Kidney glomerular epithelial cell (primary cell): ENCODE data around the gene WNK2.
"Not testable (repeated sequence)": the region's sequence is repeated elsewhere in the genome, so short reads cannot be mapped to it uniquely, and the experiment has no call there.

ENCODE experiments used
- DNase-seq: peaks from one replicate; lab custom pipeline; 2025; lab: John Stamatoyannopoulos, UW

Gene WNK2

DNA sequence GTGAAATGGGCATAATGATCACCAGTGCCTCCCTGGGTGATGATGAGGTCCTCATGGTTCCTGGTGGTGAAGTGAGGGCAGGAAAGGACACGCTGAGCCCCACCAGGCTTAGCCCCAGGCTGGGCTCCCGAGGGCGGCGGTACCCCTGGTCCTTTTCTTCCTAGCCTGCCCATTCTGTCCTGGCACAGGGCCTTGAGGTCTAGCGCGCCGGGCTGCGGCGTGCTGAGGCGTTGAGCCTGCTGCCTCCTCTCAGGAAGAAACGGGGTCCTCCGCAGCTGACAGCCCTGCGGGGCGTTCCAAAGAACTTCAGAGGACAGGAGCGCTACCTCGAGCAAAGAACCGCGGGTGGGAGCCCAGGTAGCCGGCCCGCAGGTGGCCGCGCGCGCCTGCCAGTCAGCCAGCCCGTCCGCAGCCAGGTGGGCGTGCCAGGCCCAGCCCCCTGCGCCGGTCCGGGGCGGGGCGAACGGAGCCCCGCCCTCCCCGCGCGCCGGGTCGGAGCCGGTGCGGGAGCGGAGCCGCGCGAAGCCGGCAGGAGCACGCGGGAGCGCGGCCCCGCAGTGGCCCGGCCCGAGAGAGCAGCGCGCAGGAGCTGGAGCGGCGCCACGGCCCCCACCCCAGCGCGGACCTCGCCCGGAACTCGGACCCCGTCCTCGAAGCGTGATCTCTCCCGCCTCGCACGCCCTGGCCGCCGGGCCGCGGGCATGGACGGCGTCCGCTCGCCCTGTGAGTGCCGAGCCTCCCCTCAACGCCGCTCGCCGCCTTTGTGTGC lies at the start of gene WNK2:
WNK2 (plus strand) TSS at position 477 of the 769 bp plus-strand sequence. CDS start 791 bp downstream, outside the sequence.
- DNase-seq: no peak

DNA sequence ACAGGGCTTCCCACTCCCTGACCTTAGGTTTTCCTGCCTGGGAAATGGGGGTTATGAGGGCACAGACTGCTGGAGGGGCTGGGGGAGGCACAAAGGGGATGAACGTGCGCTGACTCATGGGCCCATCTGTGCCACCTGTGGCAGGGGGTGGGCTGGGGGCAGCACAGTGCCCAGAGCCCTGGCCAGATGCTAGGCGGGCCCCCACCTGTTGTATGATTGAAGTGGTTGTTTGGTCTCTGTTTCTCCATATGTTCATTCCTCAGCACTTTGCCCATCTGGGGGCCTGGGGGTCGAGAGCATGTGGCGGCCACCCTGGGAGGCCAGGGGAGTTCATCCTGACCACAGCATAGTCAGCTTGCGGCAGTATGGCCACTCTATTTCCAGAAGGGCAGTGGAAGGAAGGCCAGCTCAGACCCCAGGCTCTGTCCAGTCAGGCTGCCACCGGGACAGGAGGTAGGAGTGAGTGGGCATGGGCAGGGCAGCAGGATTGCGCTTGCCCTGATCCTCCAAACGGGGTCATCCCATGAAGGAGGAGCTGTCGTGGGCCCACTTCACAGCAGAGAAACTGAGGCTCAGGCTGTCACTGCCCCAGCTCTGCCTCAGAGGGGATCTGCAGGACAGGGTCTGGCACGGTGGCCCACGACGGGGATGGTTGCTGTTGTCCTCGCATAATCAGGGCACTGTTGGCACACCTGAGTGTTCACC lies 49.0 kb upstream of the WNK2 start:
- no peak for DNase-seq

DNA sequence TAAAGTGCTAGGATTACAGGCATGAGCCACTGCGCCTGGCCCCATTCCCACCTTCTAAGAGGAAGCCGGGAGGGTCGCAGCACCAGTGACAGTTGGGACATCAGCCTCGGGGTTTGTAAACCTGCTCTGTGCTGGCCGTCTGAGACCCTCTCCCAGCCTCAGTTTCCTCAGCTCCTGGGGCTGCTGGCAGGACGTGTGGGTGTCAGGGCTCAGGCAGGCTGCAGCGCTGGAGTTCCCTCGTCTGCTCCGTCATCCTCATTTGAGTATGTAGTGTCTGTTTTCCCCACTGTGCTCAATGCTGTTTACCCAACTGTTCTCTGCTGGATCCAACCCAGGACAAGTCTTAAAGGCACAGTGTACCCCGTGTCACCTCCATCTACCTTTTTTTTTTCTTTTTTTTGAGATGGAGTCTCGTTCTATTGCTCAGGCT lies 47.9 kb upstream of the WNK2 start:
- DNase-seq: peak; percentile 11

DNA sequence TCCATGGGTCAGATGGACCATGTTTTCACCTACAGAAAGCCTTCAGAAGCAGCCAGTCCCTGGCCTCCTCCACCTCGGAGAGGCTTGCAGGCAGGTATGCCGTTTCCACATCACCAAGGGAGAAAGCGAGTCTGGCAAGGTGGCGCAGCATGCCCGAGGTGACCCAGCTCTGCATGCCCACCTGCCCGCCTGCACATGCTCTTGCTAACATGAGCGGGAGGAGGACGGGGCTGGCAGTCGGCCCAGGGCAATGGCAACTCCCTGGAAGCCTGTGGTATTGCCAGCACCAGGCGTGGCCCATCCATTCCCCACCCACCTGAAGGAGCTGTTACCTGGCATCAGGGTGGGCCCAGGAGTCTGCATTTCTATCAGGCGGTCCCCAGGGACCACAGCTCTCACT lies 46.6 kb upstream of the WNK2 start:
- no peak for DNase-seq

DNA sequence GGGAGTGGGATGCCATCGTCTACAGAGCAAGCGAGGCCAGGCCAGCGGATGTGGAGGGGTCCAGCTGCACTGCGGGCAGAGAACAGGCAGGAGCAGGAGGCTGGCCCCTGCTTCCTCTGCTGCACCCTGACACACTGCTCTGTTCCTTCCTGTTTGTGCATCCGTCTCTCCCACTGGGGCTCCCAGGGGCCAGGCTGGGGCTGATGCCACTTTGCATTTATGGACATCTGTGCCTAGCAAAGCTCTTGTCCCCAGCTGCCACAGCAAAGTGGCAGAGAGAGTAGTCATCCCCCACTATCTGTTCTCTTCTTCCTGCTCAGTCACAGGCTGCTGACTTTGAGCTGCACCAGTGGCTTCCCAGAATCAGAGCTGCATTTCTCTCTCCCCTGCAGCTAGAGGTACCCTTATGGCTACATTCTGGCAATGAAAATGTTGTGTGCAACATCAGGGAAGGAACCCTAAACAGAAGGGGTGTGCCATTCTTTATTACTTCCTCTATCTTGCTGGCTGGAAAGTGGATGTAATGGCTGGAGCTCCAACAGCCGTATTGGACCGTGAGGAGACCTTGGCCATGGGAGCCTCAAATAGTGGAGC lies 45.7 kb upstream of the WNK2 start:
- DNase-seq: no peak

DNA sequence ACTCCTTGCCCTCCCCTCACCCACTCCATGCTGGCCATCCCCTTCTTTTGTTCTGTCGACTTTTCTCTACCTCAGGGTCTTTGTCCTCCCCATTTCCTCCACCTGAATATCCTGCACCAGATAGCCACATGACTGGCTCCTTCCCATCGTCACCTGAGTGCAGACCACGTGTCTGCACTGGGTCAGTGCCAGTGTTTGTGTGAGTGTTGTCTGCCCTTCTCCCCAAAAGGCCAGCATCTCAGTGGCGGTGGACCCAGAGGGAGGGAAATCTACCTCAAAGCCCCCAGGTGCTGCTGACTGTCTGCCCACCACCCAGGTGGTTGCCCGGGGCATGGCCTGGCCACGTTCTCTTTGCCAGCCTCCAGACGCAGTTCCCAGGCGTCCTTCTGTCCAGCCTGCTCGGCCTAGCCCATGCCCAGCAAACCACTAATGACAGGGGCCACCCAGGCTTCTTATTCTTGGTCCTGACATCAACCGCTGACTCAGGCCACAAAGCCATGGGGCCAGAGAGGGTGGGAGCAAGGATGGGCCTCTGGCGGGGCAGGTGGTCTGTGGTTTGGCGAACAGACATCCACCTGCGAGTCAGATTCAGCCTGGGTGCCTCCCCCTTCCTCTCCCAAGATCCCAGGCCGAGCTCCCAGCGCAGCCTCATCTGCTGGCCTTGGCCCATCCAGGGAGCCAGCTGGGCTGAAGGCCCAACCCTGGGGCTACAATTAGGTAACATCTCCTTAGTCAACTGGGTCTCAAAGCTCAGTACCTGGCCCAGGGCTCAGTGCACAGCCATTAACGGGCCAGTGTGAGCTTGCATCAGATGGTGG lies 44.4 kb upstream of the WNK2 start:
- DNase-seq: no peak

DNA sequence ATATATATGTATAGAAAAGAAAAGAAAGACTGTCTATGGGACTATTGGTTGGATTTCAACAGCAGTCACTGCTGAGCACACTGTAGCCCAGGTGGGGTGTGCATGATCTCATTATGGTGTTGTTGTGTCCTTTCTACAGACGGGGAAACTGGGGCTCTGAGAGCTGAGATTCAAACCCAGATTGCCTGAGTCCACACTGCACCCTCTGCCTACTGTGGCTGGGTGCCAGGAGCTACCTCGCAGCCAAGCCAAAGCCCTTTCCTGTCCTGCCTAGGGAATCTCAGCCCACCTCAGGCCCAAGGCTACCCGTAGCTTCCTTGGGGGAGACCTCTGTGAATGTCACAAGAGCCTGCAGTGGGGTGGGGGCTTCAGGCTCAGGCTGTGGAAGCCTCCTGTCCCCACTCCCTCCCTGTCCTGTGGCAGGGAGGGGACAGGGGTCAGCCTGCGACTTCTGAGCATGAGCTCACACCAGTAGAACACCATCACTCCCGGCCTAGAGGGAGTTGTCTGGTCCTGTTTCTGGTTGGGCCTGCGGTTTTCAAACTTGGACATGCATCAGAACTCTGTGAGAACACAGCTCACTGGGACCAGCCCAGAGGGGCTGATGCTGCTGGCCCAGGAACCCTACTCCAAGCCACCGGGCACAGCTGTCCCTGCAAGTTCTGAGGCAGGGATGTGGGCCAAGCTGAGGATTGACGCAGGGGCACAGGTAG lies 42.0 kb upstream of the WNK2 start:
- no peak for DNase-seq

DNA sequence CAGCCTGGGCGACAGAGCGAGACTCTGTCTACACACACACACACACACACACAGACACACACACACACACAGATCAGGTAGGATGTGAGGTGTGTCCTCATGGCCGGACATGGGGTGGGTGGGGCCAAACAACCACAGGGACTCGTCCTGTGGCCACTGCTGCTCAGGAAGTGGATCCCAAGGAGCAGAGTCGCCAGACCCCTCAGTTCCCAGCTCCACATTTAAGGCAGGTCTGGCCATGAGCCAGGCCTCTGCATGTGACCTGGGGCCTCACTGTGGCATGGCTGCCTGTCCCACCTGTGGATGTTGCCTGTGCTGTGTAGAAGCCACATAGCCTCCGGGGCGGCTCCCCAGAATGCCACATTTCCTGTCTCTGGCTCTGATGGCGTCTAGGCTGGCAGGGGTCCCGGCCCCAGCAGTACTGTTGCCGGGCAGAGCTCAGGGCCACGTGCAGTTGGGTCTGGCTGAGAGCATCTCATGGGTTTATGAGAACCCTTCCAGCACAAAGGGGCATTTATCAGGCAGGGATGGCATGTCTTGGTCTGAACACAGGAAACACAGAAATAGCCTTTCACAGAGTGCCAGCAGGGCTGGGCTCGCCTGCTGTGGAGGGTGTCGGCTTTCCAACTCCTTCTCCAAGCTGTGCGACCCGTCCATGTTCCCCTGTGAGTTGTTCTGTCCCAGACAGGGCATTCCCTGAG lies 40.0 kb upstream of the WNK2 start:
- no peak for DNase-seq

DNA sequence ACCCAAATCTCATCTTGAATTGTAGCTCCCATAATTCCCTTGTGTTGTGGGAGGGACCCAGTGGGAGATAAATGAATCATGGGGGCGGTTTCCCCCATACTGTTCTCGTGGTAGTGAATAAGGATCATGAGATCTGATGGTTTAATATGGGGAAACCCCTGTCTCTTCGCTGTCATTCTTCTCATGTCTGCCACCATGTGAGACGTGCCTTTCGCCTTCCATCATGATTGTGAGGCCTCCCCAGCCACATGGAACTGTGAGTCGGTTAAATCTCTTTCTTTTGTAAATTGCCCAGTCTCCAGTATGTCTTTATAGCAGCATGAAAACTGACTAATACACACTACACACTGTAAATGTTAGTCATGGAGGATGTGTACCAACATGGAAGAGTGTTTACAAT lies 37.2 kb upstream of the WNK2 start:
- DNase-seq: not testable (repeated sequence)

DNA sequence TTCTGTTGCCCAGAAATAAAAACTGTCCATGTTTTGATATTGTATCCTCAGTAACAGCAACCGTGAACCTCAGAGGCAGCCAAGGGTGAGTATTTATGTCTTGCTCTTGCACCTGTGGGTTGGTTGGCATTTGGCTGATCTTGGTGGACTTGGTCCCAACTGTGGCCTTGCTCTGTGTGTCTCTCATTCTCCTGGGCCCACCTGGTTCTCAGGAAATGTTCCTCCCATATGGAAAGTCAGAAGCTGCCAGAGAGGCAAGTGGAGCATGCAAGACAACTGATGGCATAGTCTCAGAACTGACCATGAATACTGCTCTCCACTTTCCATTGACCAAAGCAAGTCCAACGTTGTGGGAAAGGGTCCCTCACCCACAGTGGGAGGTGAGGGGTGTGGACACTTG lies 36.3 kb upstream of the WNK2 start:
- DNase-seq: no peak

DNA sequence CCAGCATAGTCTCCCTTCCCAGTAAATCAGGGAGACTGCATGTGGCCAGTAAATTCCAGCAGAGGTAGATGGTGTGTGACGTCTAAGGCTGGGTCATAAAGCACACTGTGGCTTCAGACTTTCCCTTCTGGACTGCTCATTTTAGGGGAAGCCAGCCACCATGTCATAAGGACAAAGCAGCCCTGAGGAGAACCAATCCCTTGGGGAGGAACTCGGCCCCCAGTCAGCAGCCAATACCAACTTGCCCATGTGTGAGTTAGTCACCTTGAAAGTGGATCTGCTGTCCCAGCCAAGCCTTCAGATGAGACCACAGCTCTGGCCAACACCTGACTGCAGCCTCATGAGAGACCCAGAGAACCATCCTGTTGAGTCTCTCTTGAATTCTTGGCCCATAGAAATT lies 35.2 kb upstream of the WNK2 start:
- no peak for DNase-seq

DNA sequence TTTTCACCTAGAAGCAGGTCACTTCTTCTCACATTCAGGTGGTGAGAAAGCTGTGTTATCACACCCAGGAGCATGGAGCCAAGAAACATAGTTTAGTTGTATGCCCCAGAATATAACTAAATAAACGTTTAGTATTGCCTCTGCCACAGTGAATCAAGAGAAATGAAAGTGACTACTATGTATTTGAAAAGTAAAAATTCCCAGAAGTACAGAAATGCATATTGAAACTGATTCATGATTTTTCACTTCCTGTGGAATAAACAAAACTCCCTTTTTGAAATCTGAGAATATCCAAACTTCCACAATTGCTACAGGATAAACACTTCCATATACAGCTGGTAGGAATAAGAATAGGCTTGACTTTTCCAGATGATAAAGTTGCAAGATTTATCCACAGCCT lies 34.6 kb upstream of the WNK2 start:
- no peak for DNase-seq

DNA sequence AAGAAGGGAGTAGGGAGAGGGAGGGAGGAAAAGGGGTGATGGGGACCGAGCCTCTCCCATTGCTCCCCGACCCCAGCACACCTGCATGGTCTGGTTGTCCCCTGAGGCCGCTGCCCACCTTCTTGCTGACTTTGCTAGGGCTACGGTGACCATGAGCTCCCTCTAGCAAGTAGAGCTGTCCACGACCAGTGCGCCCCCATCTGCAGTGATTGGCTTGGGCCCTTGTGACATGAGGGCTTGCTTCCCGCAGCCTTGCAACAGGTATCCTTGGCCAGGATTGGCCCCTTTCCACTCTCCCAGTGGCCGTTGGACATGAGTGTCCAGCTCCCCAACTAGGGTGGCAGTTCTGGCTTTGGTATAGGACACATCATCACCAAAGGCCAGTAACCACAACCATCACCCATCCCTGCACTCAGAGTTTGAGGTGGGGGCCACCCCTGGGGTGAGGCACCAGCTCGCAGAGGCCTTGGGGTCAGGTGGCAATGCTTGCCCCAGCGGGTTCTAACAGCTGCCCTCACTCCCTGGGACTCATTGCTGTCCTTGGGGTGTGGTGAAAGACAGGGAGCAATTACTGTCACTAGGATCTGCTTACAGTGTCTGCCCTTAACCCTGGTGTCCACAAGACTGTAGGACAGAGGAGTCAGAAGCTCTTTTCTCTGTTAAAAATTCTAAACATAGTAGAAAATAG lies 32.7 kb upstream of the WNK2 start:
- no peak for DNase-seq

DNA sequence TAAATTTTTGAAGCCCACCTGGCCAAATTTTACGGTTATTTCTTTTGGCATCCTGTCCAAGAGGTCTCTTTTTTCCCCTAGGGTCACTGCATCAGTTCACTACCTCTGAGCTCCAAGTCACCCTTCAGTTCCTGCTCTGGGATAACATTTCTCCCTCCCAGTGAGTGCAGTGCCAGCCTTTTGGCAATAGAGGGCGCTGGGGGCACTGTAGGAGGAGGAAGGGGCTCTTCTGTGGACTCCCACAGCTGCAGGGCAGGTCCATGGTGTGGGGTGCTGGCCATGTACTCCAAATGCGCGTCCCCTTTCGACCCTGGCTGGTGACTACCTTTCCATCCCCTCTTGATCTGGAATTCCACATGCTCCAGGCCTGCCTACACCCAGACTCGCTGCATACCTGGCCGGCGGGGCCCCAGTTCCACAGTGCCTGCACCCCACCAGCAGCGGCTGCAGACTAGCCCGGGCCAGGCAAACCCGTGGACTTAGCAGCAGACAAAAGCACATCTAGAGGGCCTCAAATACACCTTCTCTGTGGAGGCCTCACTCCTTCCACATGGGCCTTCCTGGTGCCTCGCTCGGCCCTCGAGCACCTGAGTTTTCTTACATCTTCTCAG lies 29.5 kb upstream of the WNK2 start:
- no peak for DNase-seq

DNA sequence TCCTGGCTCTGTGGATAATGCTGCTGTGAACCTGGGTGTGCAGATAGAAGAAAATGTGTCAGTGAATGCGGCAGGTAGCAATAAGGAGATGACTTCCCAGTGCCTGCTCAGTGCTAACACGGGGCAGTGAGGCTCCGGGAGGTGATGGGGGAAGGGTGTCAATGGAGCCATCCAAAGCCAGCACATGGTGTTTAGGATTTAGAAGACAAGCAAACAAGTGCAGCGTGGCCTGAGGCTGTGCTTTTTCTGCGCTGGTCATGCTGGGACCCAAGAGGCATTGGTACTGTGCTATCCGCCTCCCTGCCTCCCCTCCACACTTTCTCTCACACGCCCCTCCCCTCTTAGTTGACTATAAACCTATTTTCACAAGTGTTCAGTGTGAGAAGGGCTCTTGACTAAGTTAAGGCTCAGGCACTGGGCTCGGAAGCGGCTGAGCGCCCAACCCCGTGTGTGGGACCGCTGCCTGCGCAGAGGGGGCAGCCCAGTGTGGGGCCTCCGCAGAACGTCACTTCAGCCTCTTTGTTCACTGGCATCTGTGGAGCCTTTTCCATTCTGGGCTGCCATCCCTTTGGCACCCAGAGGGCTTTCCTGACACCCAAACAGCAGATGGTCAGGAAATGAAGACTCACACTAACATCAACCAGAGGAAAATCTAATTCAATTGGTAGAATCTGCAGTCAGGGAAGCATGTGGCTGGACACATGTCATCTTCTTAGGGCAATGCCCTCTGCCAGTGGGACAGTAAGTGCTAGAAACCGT lies 28.0 kb upstream of the WNK2 start:
- no peak for DNase-seq

DNA sequence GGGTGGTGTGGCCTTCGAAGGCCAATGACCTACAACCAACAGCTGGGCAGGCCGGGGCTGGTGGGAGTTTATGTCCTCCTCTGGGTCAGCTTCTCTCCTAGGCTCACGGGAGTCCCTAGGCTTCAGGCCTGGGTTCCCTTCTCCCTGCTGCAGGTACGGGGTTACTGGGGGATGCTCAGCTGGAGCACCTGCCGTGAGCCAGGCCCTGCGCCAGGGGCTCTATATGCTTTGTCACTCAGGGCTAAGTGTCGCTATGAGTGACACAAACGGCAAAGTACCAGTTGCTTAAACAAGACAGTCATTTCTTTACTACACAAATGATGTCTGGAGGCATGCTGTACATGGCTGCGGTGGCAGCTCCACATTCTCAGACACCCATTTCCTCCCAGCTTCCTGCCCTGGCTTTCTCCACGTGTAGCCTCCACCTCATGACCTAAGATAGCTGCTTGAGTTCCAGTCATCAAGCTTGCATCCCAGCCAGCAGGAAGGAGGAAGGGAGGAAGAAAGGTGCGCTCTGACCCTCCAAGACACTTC lies 27.4 kb upstream of the WNK2 start:
- DNase-seq: no peak

DNA sequence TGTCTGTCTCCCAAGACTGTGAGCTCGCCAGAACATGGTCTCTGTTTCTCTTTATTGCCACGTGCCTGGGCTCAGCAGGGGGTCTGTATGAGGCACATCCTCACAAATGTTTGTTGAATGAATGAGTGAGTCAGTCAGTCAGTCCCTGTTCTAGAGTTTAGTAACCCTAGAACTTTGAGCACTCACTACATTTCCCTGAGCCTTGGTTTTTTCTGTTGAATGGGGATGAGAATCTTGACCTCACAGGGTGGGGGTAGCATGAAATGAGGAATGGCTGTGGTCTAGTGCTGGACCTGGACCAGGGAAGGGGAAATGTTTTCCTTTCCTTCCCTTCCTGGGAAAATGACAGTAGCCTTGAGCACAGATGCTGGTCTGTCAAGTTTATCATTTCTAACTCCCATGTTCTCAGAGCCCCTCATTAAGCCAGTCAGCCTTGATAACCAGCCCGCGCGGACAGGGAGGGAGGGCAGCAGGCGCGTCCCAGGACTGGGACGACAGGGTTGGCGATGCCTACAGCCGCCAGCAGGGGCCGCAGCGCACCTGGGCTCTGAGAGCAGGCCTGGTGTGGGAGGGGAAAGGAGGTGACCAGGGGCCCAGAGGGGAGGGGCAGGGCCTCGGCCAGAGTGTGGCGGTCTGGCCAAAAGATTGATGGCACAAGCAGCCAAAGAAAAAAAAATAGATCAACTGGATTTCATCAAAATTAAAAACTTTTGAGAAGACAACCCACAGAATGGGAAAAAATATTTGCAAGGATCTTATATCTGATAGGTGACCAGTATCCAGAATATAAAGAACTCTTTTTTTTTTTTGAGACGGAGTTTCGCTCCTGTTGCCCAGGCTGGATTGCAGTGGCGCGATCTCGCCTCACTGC lies 24.1 kb upstream of the WNK2 start:
- peak; percentile 58 for DNase-seq
